SK-N-SH (cell line): Measurements from ENCODE around the gene TMEM150C. TPM values are rescaled to one million over a fixed set of nuclear protein-coding genes. Genes with fewer than 3 reads are reported as not detected.

Source experiments
- CTCF ChIA-PET: fragments of 300-600, 350-600 bp; formaldehyde crosslinking; extraction: SDS; loops from one replicate; lab custom pipeline; 2021; lab: Yijun Ruan, JAX
- POLR2A ChIA-PET: fragments of 350-600 bp; sonication (Branson Sonifier 250); formaldehyde crosslinking; extraction: SDS; loops from one replicate; lab custom pipeline; 2020; ENCODE audit warnings: antibody characterized with exemption, inconsistent platforms; lab: Yijun Ruan, JAX
- DNase-seq: peaks from one replicate; pipeline ENCODE4 v3.0.0; 2012
- H2AFZ ChIP-seq: fragments of 200-600 bp; sonication (generic); 2 replicates; pipeline ENCODE4 v1.8.1; 2016; ENCODE audit warnings: antibody characterized with exemption, mild to moderate bottlenecking, low read depth
- H3F3A ChIP-seq: fragments of 200-600 bp; sonication (generic); replicated peaks from 2 replicates; pipeline ENCODE3; 2016; ENCODE audit warnings: antibody characterized with exemption, mild to moderate bottlenecking; ENCODE audit not compliant: insufficient read depth
- H3K27ac ChIP-seq, 2 experiments: fragments of 200-500 bp in 1 of 2; fragments of 200-600 bp in 1 of 2; sonication (Bioruptor generic) in 1 of 2; sonication (generic), shearing (Covaris generic) in 1 of 2; 2 replicates each; pipeline versions ENCODE4 v1.5.1 to v1.6.1; 2014 to 2016; ENCODE audit warnings: low read depth in 2 of 2, inconsistent platforms in 1 of 2, low read length in 1 of 2, mild to moderate bottlenecking in 1 of 2, mixed read lengths in 1 of 2
- H3K27me3 ChIP-seq: fragments of 200-600 bp; sonication (generic), shearing (Covaris generic); 2 replicates; pipeline ENCODE4 v1.6.1; 2016; ENCODE audit warnings: mixed run types; ENCODE audit not compliant: insufficient read depth
- H3K36me3 ChIP-seq, 2 experiments: fragments of 200-500 bp in 1 of 2; fragments of 200-600 bp in 1 of 2; sonication (Bioruptor generic) in 1 of 2; sonication (generic) in 1 of 2; replicated peaks in 1 of 2; 2 replicates each; pipeline versions ENCODE3 to v1.5.1; 2014 to 2016; ENCODE audit warnings: low read length in 1 of 2, mild to moderate bottlenecking in 1 of 2; ENCODE audit not compliant: insufficient read depth in 2 of 2, control insufficient read depth in 1 of 2
- H3K4me1 ChIP-seq, 2 experiments: fragments of 200-500 bp in 1 of 2; fragments of 200-600 bp in 1 of 2; sonication (Bioruptor generic) in 1 of 2; sonication (generic), shearing (Covaris generic) in 1 of 2; 2 replicates each; pipeline versions ENCODE4 v1.5.1 to v1.6.1; 2014 to 2016; ENCODE audit warnings: low read depth in 1 of 2, low read length in 1 of 2, mixed run types in 1 of 2; ENCODE audit not compliant: insufficient read depth in 2 of 2, control insufficient read depth in 1 of 2
- H3K4me2 ChIP-seq: fragments of 200-600 bp; sonication (generic), shearing (Covaris generic); 2 replicates; pipeline ENCODE4 v1.6.1; 2017; ENCODE audit warnings: mixed run types
- H3K4me3 ChIP-seq, 2 experiments: fragments of 200-500 bp in 1 of 2; fragments of 200-600 bp in 1 of 2; sonication (Bioruptor generic) in 1 of 2; sonication (generic), shearing (Covaris generic) in 1 of 2; 2 replicates each; pipeline versions ENCODE4 v1.5.1 to v1.8.1; 2014 to 2016; ENCODE audit warnings: low read depth in 2 of 2, inconsistent platforms in 1 of 2, low read length in 1 of 2, mild to moderate bottlenecking in 1 of 2, mixed read lengths in 1 of 2, moderate library complexity in 1 of 2
- H3K79me2 ChIP-seq: fragments of 200-600 bp; sonication (generic); 2 replicates; pipeline ENCODE4 v1.8.1; 2017; ENCODE audit warnings: mild to moderate bottlenecking; ENCODE audit not compliant: insufficient read depth
- H3K9ac ChIP-seq: fragments of 200-600 bp; sonication (generic); 2 replicates; pipeline ENCODE4 v1.6.1; 2017; ENCODE audit warnings: mixed run types
- H3K9me2 ChIP-seq: fragments of 200-600 bp; sonication (generic); 2 replicates; pipeline ENCODE4 v1.6.1; 2017; ENCODE audit warnings: mixed run types
- H3K9me3 ChIP-seq: fragments of 200-600 bp; sonication (generic); 2 replicates; pipeline ENCODE4 v1.6.1; 2017; ENCODE audit warnings: mixed run types, mild to moderate bottlenecking, moderate library complexity
- H4K20me1 ChIP-seq: fragments of 200-600 bp; sonication (generic); 2 replicates; pipeline ENCODE4 v1.6.1; 2017; ENCODE audit warnings: mild to moderate bottlenecking, mixed run types; ENCODE audit not compliant: insufficient read depth
- EP300 ChIP-seq, 2 experiments: IDR thresholded peaks; 2 replicates each; pipeline versions ENCODE4 v1.4.0 to v1.6.1; 2012; ENCODE audit warnings: borderline replicate concordance in 1 of 2, low read depth in 1 of 2, low read length in 1 of 2
- FOXJ3 ChIP-seq: sonication (generic); formaldehyde crosslinking; IDR thresholded peaks from 2 replicates; pipeline ENCODE4 v1.5.1; 2020; ENCODE audit warnings: mild to moderate bottlenecking, missing genetic modification reagents
- JUND ChIP-seq: IDR thresholded peaks from 2 replicates; pipeline ENCODE4 v1.4.0; 2012
- MAX ChIP-seq: IDR thresholded peaks from 2 replicates; pipeline ENCODE4 v1.4.0; 2012; ENCODE audit warnings: low read depth
- MEF2A ChIP-seq: IDR thresholded peaks from 2 replicates; pipeline ENCODE4 v1.4.0; 2012; ENCODE audit warnings: low read depth, borderline replicate concordance
- MXI1 ChIP-seq: IDR thresholded peaks from 2 replicates; pipeline ENCODE4 v1.6.1; 2012; ENCODE audit warnings: mild to moderate bottlenecking, low read depth, low read length, improper control_type of control experiment
- NFIC ChIP-seq: IDR thresholded peaks from 2 replicates; pipeline ENCODE4 v1.4.0; 2012; ENCODE audit warnings: borderline replicate concordance
- POLR2AphosphoS5 ChIP-seq: IDR thresholded peaks from 2 replicates; pipeline ENCODE4 v1.6.1; 2012; ENCODE audit warnings: low read depth, low read length
- RAD21 ChIP-seq: IDR thresholded peaks from 2 replicates; pipeline ENCODE4 v1.6.1; 2012; ENCODE audit warnings: mild to moderate bottlenecking, low read length
- RXRA ChIP-seq: IDR thresholded peaks from 2 replicates; pipeline ENCODE4 v1.4.0; 2012; ENCODE audit warnings: low read depth, mild to moderate bottlenecking, borderline replicate concordance
- TAF1 ChIP-seq: IDR thresholded peaks from 2 replicates; pipeline ENCODE4 v1.6.1; 2012; ENCODE audit warnings: low read depth, mild to moderate bottlenecking, low read length, moderate library complexity, borderline replicate concordance
- WGBS: methylation state at CpG from one replicate; pipeline ENCODE4 v1.1.6; 2017; ENCODE audit warnings: low lambda C conversion rate; 5-methylcytosine and 5-hydroxymethylcytosine counted together
- polyA plus RNA-seq, 3 experiments: library from polyadenylated mRNA; depleted of rRNA; stranded (reverse); fragments of >200 nt; gene quantifications; 2 replicates each; pipeline ENCODE4 v1.2.3, GENCODE V29; 2012

Gene TMEM150C
- polyA plus RNA-seq, 1 of the 3 experiments (the other 2 are of a cell fraction): 1.0 TPM

- no peak overlapping the region for H2AFZ ChIP-seq
- no peaks in the 10 kb centered on the region for H3K9me2 ChIP-seq
- H3K4me2 ChIP-seq: peak overlapping the region; percentile 48
- H3K9me3 ChIP-seq: no peaks in the 10 kb centered on the region
- ChIA-PET CTCF (no interaction called here), POLR2A (no interaction called here)
- H3K27ac ChIP-seq: peak overlapping the region in 1 of 2 experiments; percentile 44; a peak in 1 of 4 replicates
- H3K27me3 ChIP-seq: no peaks in the 10 kb centered on the region
- H3K4me3 ChIP-seq: peak overlapping the region in 1 of 2 experiments; percentile 25; a peak in 1 of 4 replicates
- peaks cover 0 to 6% of the 10 kb centered on the region in 2 experiments; a peak in 1 of 4 replicates for H3K4me1 ChIP-seq
- H3K36me3 ChIP-seq: no peaks in the 10 kb centered on the region
- no peak for DNase-seq
- no peaks in the 10 kb centered on the region for H3F3A ChIP-seq
- no peak overlapping the region for H3K9ac ChIP-seq
- H3K79me2 ChIP-seq: no peaks in the 10 kb centered on the region
- WGBS: 67% methylated on average over 3 of the region's 3 CpGs
- H4K20me1 ChIP-seq: no peaks in the 10 kb centered on the region
- TF ChIP-seq POLR2AphosphoS5: no peak
- no peak for TF ChIP-seq MEF2A
- TF ChIP-seq TAF1: no peak
- no peak for TF ChIP-seq MXI1
- no peak for TF ChIP-seq EP300 (IDR thresholded peaks at IDR 0.05; ENCODE audit: borderline replicate concordance in 1 of 2, low read depth in 1 of 2, low read length in 1 of 2)
- no peak for TF ChIP-seq RXRA
- no peak for TF ChIP-seq RAD21
- no peak for TF ChIP-seq MAX
These were observed 42.7 kb downstream of the TMEM150C start for GRCh38 chr4:82519072-82519471.

- whole genome bisulfite sequencing: 32% methylated on average over 2 of the region's 2 CpGs
- no peak overlapping the region for H3K9ac ChIP-seq
- H3F3A ChIP-seq: no peaks in the 10 kb centered on the region
- H3K4me3 ChIP-seq: no peak overlapping the region
- DNase-seq: no peak
- no peaks in the 10 kb centered on the region for H3K9me2 ChIP-seq
- H3K4me1 ChIP-seq: peaks cover 0 to 6% of the 10 kb centered on the region in 2 experiments; a peak in 1 of 4 replicates
- ChIA-PET CTCF (interaction anchor here (1.5 kb wide), 1 partner anchor 11 kb away, joined by 4 read pairs; no protein-coding TSS in a partner anchor), POLR2A (no interaction called here)
- no peaks in the 10 kb centered on the region for H3K79me2 ChIP-seq
- 0 out of 2 replicates have a peak, but pooled peaks have one; percentile 18 for TF ChIP-seq MEF2A
- no peak for TF ChIP-seq JUND
- H3K27me3 ChIP-seq: no peaks in the 10 kb centered on the region
- no peak overlapping the region for H2AFZ ChIP-seq
- peak overlapping the region in 1 of 2 experiments; percentile 16; a peak in 1 of 4 replicates for H3K27ac ChIP-seq
- H4K20me1 ChIP-seq: no peaks in the 10 kb centered on the region
- H3K4me2 ChIP-seq: peak overlapping the region; percentile 31; the same call in 1 of the 2 replicates
- no peaks in the 10 kb centered on the region for H3K36me3 ChIP-seq
- H3K9me3 ChIP-seq: no peaks in the 10 kb centered on the region
These were observed 44.7 kb downstream of the TMEM150C start for GRCh38 chr4:82517043-82517442.

- H3K4me3 ChIP-seq: no peak overlapping the region
- H3K27me3 ChIP-seq: no peaks in the 10 kb centered on the region
- H3K9me2 ChIP-seq: no peaks in the 10 kb centered on the region
- peaks cover 0 to 6% of the 10 kb centered on the region in 2 experiments; a peak in 1 of 4 replicates for H3K4me1 ChIP-seq
- H3K36me3 ChIP-seq: no peaks in the 10 kb centered on the region
- no peaks in the 10 kb centered on the region for H3K79me2 ChIP-seq
- no peaks in the 10 kb centered on the region for H3F3A ChIP-seq
- H3K27ac ChIP-seq: peak overlapping the region in 1 of 2 experiments; percentile 29; a peak in 2 of 4 replicates
- no peak for DNase-seq
- POLR2A ChIA-PET: no interaction called here
- H2AFZ ChIP-seq: no peak overlapping the region
- H3K4me2 ChIP-seq: peak overlapping the region; percentile 43
- no peaks in the 10 kb centered on the region for H3K9me3 ChIP-seq
- WGBS: 72% methylated on average over 2 of the region's 3 CpGs
- no peak overlapping the region for H3K9ac ChIP-seq
- TF ChIP-seq NFIC (peak; percentile 47; the same call in 1 of the 2 replicates), FOXJ3 (CRISPR knock-in tag) (no peak)
- TF ChIP-seq, all 33 proteins: peak for 1
- CTCF ChIA-PET: interaction anchor here (1.5 kb wide), 1 partner anchor 12 kb away, joined by 4 read pairs; no protein-coding TSS in a partner anchor
- H4K20me1 ChIP-seq: no peaks in the 10 kb centered on the region
These were observed 46.1 kb downstream of the TMEM150C start for GRCh38 chr4:82515705-82516104.
